LNCaP clone FGC (cell line): ENCODE results near the gene JOSD1.

Experiments used
- DNase-seq: peaks from one replicate; pipeline ENCODE4 v3.0.0-alpha.2; 2011; ENCODE audit warnings: low read depth
- H3K4me3 ChIP-seq: 2 replicates; pipeline ENCODE4 v1.5.1; 2011; ENCODE audit warnings: mild to moderate bottlenecking, low read depth, low read length, control low read depth
- CTCF ChIP-seq: IDR thresholded peaks from 2 replicates; pipeline ENCODE4 v1.5.1; 2012; ENCODE audit warnings: mild to moderate bottlenecking; ENCODE audit not compliant: control insufficient read depth, insufficient read depth; ENCODE audit errors: extremely low read depth

Gene JOSD1

GRCh38 chr22:38727530-38728451, 27.0 kb upstream of the JOSD1 start:
- no peak overlapping the region for H3K4me3 ChIP-seq
- no peak for TF ChIP-seq CTCF
- no peak for DNase-seq

- no peak for TF ChIP-seq CTCF
- DNase-seq = no peak
- H3K4me3 ChIP-seq = no peak overlapping the region
These were observed 26.4 kb upstream of the JOSD1 start for GRCh38 chr22:38727123-38727522.

GRCh38 chr22:38725900-38726655, 25.3 kb upstream of the JOSD1 start:
- no peak overlapping the region for H3K4me3 ChIP-seq
- no peak for TF ChIP-seq CTCF
- DNase-seq = no peak

- no peak overlapping the region for H3K4me3 ChIP-seq
- peak; percentile 48 for TF ChIP-seq CTCF
- no peak for DNase-seq
These were observed 24.3 kb upstream of the JOSD1 start for GRCh38 chr22:38724926-38725571.

GRCh38 chr22:38724176-38724575, 23.4 kb upstream of the JOSD1 start:
- TF ChIP-seq CTCF = no peak
- H3K4me3 ChIP-seq = no peak overlapping the region
- no peak for DNase-seq

GRCh38 chr22:38721551-38721950, 20.8 kb upstream of the JOSD1 start:
- DNase-seq = no peak
- no peak overlapping the region for H3K4me3 ChIP-seq
- TF ChIP-seq CTCF = no peak
